NCI-H1417 treated with DMSO at 0.1 percent for 48 hours (cell line): ENCODE data around the gene RNF121.
A peak's percentile ranks its signal among the peaks of the same experiment; 100 is the strongest.
"Not testable (repeated sequence)": the region's sequence is repeated elsewhere in the genome, so short reads cannot be mapped to it uniquely, and the experiment has no call there.

Source experiments
- DNase-seq: peaks from one replicate; lab custom pipeline; 2025; lab: John Stamatoyannopoulos, UW

The RNF121 gene

DNA sequence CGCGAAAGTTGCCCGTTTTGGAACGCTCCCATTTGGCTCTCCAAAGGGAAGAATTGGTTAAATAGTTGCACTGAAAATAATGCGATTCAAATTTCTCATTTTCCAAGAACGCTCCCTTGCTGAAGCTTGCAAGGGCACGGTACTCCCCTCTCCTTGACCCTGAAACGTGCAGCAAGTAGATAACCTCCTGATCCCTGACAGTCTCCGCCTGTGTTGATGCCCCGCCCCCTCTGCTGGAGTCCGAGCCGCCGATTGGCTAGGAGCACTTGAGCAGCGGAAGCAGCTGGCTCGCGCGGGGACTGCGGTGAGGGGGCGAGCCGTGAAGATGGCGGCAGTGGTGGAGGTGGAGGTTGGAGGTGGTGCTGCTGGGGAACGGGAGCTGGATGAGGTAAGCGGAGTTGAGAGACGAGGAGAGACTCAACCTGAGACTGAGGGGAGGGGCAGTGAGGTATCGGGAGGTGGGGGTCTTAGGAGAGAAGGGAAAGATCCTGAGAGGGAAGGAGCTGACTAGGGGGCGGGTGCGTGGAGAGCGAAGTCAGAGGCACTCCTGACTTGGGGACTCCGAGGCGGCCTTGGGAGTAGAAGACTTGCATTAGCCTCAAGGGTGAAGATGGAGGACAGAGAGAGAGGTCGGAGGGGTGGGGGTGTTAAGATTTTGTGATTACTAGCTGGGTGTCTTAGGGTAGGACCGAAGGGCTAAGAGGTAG lies at the start of gene RNF121:
RNF121 (plus strand) TSS at position 310 of the 707 bp plus-strand sequence; CDS start at position 326, 16 bp downstream.
- DNase-seq: peak; percentile 95

DNA sequence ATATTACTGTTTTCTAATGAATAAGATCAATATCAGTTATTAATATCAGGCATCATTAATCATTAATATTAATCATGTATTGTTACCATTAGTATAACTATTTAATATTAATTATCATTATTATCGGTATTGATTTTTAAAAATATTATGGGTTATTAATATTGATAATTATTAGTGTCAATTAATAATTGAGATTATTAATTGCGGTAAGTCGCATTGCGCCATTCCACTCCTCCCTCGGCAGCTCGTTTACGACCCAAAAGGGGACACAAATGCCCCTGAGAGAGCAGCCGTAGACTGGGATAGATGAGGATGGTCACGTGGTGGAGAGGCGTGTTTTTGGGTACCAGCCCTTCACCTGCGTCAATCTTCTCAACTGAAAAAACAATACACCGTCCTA lies 43.0 kb upstream of the RNF121 start:
- DNase-seq: not testable (repeated sequence)

- DNase-seq: not testable (repeated sequence)
These were observed 40.4 kb upstream of the RNF121 start for GRCh38 chr11:71888335-71889010.

- DNase-seq: not testable (repeated sequence)
These were observed 39.5 kb upstream of the RNF121 start for GRCh38 chr11:71889181-71889872.

DNA sequence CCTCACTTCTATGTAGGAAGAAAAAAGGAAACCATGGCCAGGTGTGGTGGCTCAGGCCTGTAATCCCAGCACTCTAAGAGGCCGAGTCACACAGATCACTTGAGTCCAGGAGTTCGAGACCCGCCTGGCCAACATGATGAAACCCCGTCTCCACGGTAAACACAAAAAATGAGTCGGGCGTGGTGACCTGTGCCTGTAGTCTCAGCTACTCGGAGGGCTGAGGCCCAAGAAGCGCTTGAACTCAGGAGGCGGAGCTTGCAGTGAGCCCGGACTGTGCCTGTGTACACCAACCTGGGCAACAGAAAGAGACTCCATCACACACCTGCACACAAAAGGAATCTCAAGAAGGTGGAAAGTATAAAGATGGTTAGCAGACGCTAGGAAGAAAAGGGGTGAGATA lies 32.9 kb upstream of the RNF121 start:
- DNase-seq: no peak

DNA sequence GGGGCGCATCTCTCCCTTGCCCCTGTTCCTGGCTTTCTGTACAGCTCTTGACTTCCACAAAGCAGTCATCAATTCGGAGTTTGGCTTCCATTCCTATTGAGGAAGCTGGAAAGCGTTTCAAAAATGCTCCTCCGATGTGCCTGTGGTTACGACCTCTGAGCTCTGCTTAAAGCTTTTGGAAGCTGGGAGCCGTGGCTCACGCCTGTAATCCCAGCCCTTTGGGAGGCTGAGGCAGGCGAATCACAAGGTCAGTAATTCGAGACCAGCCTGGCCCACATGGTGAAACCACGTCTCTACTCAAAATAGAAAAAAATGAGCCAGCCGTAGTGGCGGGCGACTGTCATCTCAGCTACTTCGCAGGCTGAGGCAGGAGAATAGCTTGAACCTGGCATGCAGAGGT lies 27.7 kb upstream of the RNF121 start:
- not testable (repeated sequence) for DNase-seq

- DNase-seq: no peak
These were observed 20.6 kb upstream of the RNF121 start for GRCh38 chr11:71908218-71908617.

DNA sequence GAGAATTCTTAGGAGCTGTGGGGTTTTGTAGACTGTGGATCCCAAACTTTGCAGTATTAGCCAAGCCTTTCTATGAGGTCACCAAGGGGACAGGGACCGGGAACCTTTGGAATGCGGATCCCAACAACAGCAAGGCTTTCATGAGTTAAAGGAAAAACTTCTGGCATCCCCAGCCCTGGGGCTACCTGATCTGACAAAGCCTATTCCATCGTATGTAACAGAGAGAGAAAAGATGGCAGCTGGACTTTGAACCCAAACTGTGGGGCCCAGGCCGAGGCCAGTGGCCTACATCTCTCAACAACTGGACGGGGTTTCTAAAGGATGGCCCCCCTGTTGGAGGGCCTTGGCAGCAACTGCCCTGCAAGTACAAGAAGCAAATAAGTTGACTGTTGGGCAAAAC lies 18.1 kb upstream of the RNF121 start:
- not testable (repeated sequence) for DNase-seq

DNA sequence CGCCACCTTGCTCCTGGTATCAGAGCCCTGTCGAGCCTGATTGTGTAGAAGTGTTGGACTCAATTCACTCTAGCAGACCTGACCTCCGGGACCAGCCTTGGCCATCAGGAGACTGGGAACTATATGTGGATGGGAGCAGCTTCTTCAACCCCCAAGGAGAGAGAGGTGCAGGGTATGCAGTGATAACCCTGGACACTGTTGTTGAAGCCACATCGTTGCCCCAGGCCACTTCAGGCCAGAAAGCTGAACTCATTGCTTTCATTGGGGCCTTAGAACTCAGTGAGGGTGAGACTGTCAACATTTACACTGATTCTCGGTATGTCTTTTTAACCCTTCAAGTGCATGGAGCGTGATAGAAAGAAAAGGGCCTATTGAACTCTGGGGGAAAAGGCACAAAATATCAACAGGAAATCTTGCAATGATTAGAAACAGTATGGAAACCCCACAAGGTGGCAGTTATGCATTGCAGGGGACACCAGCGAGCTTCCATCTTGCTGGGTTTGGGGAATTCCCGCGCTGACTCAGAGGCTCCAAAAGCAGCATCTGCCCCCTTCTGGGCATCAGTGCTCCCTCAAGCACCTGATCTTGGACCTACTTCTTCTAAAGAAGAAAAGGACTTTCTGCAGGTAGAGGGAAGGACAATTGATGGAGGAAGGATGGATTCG lies 17.4 kb upstream of the RNF121 start:
- not testable (repeated sequence) for DNase-seq

GRCh38 chr11:71911986-71912340 lies 16.9 kb upstream of the RNF121 start:
- not testable (repeated sequence) for DNase-seq

- DNase-seq: no peak
These were observed 14.9 kb upstream of the RNF121 start for GRCh38 chr11:71913756-71914526.

- DNase-seq: no peak
These were observed 14.1 kb upstream of the RNF121 start for GRCh38 chr11:71914617-71915189.

DNA sequence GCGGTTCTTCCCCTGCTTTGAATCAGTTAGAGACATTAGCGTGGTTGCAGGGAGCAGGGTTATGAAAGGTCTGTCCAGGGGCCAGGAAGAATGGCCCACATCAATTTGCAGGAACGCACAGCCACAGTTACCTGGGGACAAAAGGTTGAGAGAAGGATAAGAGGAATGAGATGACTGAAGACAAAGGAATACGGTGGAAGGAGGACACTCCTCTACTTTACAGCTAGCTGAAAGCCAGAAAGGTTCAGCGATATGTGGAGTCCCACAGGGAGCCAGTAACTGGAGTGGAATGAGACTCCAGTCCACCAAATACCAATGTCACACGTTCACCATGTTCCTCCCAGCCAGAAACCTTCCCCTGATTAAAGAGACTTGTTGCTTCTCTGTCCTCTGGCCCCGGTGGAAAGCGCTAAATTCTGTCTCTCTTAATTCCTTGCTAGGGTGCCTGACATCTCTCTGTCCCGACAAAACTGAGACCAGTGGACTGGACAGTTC lies 11.2 kb upstream of the RNF121 start:
- DNase-seq: no peak

DNA sequence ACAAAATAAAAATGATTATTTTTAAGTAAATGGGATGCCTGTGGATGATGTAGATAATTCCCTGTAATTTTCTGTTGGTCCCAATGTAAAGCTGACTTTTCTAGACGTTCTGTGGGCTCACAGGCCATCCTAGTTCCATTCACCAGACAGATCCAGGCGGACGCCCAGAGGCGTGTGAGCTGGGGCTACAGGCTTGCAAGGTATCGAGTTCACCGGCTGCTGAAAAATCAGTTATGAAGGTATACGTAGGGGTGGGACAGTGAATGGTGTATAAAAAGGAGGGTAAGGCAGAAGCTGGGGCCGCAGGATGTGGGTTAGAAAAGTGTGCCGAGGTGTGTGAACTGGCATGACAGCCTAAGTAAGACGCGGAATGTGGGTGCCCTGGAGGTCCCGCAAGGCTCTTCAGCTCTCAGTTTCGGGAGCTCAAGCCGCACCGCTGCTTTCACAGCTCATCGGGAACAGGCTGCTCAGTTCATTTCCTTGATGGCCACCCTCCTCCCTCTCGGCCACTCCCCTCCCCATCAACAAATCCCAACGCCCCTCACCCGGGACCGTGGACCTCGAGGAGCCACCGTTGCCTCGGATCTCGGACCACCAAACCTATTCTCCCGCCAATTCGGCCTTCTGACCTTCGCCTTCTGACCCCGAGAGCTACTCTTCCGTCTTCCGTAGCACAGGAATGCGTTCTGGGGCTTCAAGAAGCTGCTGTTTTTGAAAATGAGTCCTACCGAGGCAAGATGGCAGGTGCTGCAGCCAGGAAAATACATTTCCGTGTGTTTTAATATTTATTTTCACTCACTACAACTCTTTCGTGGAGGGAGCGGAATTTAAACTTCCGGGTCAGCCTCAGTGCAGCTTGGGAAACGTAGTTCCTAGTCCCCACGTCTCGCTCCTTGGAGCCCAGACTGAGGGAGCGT lies 768 bp upstream of the RNF121 start, which contains the start of gene XNDC1N:
XNDC1N (minus strand) TSS at position 775 of the 917 bp plus-strand sequence. CDS start 5,241 bp downstream, outside the sequence.
- DNase-seq: peak; percentile 92

DNA sequence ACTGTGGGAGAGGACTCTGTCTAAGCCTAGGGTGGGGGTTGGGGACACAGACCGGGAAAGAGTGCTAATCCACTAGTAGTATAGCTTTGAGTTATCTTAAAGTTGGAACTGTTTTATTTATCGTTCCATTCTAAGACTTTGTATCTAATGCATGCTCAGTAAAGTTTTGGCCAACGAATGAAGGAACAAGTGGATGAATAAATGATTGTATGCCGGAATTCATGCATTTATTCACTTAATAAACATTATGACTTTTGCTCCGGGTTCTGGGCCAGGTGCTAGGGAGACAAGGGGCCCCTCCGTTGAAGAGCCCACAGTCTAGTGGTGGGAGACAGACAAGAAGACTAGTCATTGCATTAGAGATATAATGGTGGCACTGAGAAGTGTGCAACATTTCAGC lies 645 bp downstream of the RNF121 start:
- no peak for DNase-seq

DNA sequence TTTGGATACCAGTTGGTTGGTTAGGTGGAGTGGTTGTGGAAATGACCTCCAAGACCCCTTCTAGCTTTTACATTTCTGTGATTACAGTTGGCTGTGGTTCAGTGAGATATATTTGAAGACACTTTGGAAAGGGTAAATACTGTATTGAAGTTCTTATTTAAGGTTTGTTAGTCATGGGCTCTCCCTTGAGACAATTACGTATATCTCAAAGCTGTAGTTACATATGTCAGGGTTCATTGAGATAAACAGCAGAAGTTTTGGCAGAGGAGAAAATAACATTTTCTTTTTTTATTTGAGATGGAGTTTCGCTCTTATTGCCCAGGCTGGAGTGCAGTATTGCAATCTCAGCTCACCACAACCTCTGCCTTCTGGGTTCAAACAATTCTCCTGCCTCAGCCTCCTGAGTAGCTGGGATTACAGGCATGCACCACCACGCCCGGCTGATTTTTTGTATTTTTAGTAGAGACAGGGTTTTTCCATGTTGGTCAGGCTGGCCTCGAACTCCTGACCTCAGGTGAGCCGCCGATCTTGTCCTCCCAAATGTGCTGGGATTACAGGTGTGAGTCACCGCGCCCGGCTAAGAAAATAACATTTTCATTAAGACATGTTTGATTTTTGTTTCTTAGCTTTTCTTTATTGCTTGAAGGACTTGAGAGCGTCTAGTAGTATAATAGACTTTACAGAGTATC lies 1.9 kb downstream of the RNF121 start:
- no peak for DNase-seq

DNA sequence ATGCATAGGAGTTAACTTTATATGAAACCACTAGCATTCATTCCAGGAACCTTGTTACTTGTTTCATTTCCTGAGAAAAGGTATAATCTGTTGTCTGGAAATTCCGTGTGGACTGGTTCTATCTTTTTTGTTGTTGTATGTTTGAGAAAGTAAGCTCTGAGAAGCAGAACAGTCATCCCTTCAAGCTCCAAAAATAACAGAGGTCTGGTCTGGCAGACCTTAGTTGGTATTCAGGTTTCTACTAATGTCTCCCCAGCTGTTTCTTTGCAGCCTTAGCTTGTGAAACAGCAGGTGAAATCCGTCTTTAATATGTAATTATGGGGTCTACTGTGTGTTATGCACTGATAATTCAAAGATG lies 2.4 kb downstream of the RNF121 start:
- no peak for DNase-seq

DNA sequence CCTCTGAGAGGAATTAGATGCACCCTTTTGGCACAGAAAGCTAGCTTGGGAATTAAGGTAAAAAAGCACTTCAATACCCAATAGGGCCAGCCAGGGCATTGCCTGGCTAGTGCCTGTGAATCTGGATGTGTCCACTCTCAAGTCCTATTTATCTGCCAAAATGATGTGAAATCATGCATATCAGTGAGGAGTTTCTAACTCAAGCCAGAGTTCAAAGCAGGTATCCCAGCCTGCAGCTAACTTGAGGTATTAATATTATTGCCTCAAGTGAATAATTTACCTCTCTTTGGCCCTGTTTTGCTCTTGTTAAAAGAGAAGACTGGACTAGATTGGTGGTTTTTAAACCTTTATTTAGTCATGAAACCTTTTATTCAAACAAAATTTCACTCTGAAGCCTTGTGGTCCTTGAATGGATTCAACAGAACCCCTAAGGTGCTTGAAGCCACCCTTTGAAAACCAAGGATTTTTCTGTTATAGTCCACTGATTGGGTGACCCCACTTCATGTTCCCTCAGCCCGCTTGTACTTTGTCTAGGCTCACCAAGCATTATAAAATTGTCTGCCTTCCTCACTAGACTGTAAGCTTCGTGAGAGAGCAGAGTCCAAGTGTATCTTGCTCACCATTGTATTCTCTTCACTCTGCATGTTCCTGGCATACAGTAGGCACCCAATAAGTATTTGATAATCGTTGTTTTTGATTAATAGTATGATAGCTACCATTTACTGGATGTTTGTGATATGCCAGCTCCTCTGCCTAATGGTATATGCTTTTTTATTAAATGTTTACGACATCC lies 4.5 kb downstream of the RNF121 start:
- DNase-seq: no peak

DNA sequence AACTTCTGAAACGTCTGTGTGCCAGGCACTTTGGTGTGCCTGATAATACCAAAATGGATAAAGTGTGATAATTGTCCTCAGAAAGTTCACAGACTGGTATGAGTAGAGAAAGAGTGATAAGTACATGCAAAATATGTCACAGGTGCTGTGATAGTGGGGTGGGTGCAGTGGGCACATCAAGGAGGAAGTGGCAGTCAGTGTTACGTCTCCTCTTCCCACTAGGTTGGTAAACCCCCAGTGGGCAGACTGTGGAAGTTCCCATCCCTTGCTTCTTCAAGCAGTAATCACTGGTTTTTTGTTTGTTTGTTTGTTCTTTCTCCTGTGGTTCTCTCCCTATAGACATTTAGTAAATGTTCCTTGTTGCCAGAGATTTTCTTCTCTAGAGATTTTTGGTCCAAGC lies 5.4 kb downstream of the RNF121 start:
- DNase-seq: no peak
